Loucy (cell line): ENCODE results near the gene FAM9A.

Source experiments
- EZH2phosphoT487 ChIP-seq: fragments of 200-600 bp; IDR thresholded peaks from 2 replicates; pipeline ENCODE4 v1.6.1; 2018; ENCODE audit warnings: antibody characterized with exemption, mild to moderate bottlenecking, moderate library complexity, borderline replicate concordance
- TF ChIP-seq, protein P1 (sequence below): fragments of 200-600 bp; sonication (generic); conservative IDR thresholded peaks from 2 replicates; pipeline ENCODE4 v1.5.1; 2014; ENCODE audit warnings: mild to moderate bottlenecking, antibody characterized with exemption, low read length

DNA sequence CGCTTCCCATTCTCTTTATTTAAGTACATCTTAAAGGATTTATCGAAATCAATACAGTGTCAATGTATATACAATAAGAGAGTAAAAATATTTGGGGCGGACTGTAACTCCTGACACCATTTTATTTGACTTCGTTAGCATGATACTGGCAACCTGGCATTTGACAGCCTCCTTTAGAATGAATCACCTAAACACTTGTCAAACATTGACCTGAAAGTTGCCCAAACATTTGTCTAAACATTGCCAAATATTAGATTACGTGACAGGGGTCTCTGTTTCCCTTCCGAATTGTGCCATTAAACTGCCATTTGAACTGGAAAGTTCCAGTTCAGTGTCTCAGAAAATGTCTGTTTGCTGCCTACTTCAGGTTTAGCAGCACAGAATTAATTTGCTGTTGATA lies 20.8 kb upstream of the FAM9A start:
- TF ChIP-seq, protein P1, sequence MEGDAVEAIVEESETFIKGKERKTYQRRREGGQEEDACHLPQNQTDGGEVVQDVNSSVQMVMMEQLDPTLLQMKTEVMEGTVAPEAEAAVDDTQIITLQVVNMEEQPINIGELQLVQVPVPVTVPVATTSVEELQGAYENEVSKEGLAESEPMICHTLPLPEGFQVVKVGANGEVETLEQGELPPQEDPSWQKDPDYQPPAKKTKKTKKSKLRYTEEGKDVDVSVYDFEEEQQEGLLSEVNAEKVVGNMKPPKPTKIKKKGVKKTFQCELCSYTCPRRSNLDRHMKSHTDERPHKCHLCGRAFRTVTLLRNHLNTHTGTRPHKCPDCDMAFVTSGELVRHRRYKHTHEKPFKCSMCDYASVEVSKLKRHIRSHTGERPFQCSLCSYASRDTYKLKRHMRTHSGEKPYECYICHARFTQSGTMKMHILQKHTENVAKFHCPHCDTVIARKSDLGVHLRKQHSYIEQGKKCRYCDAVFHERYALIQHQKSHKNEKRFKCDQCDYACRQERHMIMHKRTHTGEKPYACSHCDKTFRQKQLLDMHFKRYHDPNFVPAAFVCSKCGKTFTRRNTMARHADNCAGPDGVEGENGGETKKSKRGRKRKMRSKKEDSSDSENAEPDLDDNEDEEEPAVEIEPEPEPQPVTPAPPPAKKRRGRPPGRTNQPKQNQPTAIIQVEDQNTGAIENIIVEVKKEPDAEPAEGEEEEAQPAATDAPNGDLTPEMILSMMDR = no peak
- no peak for TF ChIP-seq EZH2phosphoT487
